ENCODE data around the gene SMOC2. TPM values are rescaled to one million over a fixed set of nuclear protein-coding genes. Genes with fewer than 3 reads are reported as not detected.

Gene SMOC2
- total RNA-seq, 1 donor from 2014 or later, result 12.6 TPM

DNA sequence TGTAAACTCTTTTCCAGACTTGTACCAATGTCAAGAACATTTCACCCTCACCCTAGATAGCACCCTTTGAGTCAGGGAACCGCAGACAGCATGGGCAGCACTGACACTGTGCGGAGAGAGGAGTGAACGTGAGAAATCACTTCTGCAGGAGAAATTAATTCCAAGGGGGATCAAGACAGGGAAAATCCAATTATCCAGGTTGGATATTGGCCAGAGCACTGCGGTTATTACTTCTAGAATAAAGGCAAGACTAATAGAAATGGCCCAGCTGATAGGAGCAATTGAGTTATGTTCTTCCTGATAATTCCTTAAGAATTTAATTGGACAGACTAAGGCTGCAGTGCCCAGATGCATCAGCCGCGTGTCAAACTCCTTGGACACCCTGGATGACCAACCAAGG is 179.6 kb downstream of the SMOC2 start:
- Histone ChIP-seq H3K27ac (no peak overlapping the region), H3K4me3 (no peak overlapping the region), H3K36me3 (no peaks in the 10 kb centered on the region), H3K27me3 (ENCODE audit: low read depth) (no peaks in the 10 kb centered on the region), H3K4me1 (no peaks in the 10 kb centered on the region), H3K9me3 (no peaks in the 10 kb centered on the region)
- no peak for ATAC-seq
- no peak for DNase-seq
- TF ChIP-seq, protein P1, sequence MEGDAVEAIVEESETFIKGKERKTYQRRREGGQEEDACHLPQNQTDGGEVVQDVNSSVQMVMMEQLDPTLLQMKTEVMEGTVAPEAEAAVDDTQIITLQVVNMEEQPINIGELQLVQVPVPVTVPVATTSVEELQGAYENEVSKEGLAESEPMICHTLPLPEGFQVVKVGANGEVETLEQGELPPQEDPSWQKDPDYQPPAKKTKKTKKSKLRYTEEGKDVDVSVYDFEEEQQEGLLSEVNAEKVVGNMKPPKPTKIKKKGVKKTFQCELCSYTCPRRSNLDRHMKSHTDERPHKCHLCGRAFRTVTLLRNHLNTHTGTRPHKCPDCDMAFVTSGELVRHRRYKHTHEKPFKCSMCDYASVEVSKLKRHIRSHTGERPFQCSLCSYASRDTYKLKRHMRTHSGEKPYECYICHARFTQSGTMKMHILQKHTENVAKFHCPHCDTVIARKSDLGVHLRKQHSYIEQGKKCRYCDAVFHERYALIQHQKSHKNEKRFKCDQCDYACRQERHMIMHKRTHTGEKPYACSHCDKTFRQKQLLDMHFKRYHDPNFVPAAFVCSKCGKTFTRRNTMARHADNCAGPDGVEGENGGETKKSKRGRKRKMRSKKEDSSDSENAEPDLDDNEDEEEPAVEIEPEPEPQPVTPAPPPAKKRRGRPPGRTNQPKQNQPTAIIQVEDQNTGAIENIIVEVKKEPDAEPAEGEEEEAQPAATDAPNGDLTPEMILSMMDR (IDR thresholded peaks at IDR 0.05), result no peak
- intact Hi-C loops (cut with DNase I), result no loop called here

DNA sequence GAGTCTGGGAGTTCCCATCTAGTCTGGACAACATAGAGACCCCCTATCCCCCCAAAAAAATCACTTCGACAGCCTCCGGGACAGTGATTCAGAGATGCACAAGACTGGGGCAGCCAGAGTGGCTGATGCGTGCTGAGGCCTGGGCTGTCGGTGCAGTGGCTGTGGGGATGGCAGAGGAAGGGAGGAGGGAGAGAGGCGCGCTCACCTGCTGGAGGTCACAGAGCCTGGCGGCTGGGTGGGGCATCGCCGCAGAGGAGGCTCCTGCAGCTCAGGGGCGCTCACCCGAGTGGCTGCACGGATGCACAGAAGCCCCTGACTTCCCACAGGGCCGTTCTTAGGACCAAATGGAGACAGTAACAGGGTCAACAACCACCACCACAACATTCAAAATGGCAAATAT is 182.8 kb downstream of the SMOC2 start:
- H3K36me3 ChIP-seq, result no peaks in the 10 kb centered on the region
- ATAC-seq, result no peak
- H3K4me3 ChIP-seq, result no peak overlapping the region
- DNase-seq, result no peak
- H3K27ac ChIP-seq, result no peak overlapping the region
- H3K9me3 ChIP-seq, result no peaks in the 10 kb centered on the region
- no peaks in the 10 kb centered on the region for H3K4me1 ChIP-seq
- intact Hi-C loops (cut with DNase I), result no loop called here
- H3K27me3 ChIP-seq (ENCODE audit: low read depth), result no peaks in the 10 kb centered on the region
- TF ChIP-seq, protein P1 (IDR thresholded peaks at IDR 0.05), result no peak

DNA sequence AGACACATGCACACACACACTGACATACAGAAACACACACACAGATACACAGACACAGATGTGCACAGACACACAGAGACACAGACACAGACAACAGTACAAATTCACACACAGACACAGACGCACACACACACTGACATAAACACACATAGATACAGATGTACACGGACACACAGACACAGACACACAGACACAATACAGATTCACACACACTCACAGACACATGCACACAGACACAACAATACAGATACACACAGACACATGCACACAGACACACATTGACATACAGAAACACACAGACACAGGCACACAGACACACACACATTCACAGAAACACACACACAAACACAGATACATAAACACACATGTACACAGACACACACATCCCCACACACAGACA is 183.6 kb downstream of the SMOC2 start:
- TF ChIP-seq, protein P1 (IDR thresholded peaks at IDR 0.05), result no peak
- Histone ChIP-seq H3K36me3 (no peaks in the 10 kb centered on the region), H3K27me3 (ENCODE audit: low read depth) (no peaks in the 10 kb centered on the region), H3K4me1 (no peaks in the 10 kb centered on the region), H3K9me3 (no peaks in the 10 kb centered on the region), H3K27ac (no peak overlapping the region), H3K4me3 (no peak overlapping the region)
- DNase-seq (no peak), ATAC-seq (no peak)
- intact Hi-C loops (cut with DNase I), result no loop called here

DNA sequence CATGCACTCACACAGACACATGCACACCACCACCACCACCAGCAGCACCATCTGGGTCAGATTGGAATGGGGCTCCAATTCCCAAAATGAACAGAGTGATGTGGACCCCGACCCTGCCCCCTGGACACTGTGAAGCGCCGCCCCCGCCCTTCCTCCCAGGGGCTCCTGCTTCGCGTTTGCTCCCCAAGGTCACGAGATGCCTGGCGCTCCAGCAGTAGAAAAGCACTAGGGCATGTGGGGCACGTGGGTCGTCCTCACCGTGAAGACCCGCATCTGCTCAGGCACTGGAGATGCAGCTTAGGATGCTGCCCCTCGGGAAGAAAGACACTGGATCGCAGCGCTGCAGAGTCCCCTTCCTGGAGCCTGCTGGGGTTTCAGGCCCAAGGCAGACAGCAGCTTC is 184.0 kb downstream of the SMOC2 start:
- ATAC-seq (no peak), DNase-seq (no peak)
- no peak overlapping the region for H3K4me3 ChIP-seq
- H3K9me3 ChIP-seq, result no peaks in the 10 kb centered on the region
- H3K4me1 ChIP-seq, result no peaks in the 10 kb centered on the region
- no peaks in the 10 kb centered on the region for H3K27me3 ChIP-seq (ENCODE audit: low read depth)
- TF ChIP-seq, protein P1 (IDR thresholded peaks at IDR 0.05), result no peak
- intact Hi-C loops (cut with DNase I), result no loop called here
- H3K36me3 ChIP-seq, result no peaks in the 10 kb centered on the region
- H3K27ac ChIP-seq, result no peak overlapping the region

DNA sequence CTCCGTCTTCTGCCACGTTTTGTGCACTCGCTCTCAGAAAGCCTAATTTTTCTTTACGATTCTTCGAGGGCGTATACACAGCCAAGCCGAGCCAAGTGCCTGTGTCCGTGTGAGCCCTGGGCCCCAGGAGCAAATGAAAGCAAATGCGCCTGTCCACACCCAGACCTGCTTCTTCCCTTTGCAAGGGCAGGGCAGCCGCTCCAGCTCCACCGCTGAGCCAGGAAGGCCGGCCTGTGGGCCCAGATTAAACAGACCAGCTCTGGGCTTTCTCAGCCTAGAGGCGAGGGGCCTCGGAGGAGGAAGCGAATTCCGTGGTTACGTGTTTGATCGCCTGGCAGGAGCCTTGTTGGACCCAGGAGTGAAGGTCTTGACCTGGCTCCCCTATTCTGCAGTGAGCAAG is 184.6 kb downstream of the SMOC2 start:
- H3K27ac ChIP-seq, result no peak overlapping the region
- ATAC-seq (no peak), DNase-seq (no peak)
- H3K36me3 ChIP-seq, result no peaks in the 10 kb centered on the region
- TF ChIP-seq, protein P1 (IDR thresholded peaks at IDR 0.05), result no peak
- intact Hi-C loops (cut with DNase I), result no loop called here
- no peaks in the 10 kb centered on the region for H3K27me3 ChIP-seq (ENCODE audit: low read depth)
- H3K4me1 ChIP-seq, result no peaks in the 10 kb centered on the region
- no peak overlapping the region for H3K4me3 ChIP-seq
- no peaks in the 10 kb centered on the region for H3K9me3 ChIP-seq

DNA sequence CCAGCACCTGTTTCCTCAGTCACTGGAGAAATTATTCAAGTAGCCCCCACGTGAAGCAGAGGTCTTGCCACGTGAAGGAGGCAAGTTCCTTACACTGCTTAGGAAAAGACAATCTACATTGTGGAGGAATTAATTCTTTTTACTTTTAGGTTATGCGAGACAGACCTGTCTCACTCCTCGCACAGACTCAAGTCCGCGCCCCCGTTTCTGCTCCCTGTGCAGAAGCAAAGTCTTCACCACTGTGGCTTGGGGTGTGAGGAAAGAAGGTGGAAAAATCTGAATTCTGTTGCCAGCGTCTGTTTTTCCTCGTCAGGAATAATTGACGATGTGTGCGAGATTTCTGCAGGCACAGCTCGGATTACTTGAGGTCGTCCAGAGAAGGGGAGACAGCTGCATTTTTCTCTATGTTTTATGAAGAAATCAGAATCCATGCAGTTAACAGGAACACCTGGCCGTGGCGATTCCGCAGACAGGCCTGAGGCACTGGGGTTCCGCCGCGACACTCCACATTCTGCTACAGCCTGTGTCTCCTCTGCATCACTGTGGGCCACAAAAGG is 185.1 kb downstream of the SMOC2 start:
- Histone ChIP-seq H3K4me1 (no peaks in the 10 kb centered on the region), H3K9me3 (no peaks in the 10 kb centered on the region), H3K36me3 (no peaks in the 10 kb centered on the region), H3K27ac (no peak overlapping the region), H3K4me3 (no peak overlapping the region), H3K27me3 (ENCODE audit: low read depth) (no peaks in the 10 kb centered on the region)
- no peak for ATAC-seq
- intact Hi-C loops (cut with DNase I), result no loop called here
- TF ChIP-seq, protein P1 (IDR thresholded peaks at IDR 0.05), result no peak
- no peak for DNase-seq

Measured in lower lobe of right lung (tissue), 2 donors.